ENCODE results near the gene IPO9.

- TF ChIP-seq, protein P1, sequence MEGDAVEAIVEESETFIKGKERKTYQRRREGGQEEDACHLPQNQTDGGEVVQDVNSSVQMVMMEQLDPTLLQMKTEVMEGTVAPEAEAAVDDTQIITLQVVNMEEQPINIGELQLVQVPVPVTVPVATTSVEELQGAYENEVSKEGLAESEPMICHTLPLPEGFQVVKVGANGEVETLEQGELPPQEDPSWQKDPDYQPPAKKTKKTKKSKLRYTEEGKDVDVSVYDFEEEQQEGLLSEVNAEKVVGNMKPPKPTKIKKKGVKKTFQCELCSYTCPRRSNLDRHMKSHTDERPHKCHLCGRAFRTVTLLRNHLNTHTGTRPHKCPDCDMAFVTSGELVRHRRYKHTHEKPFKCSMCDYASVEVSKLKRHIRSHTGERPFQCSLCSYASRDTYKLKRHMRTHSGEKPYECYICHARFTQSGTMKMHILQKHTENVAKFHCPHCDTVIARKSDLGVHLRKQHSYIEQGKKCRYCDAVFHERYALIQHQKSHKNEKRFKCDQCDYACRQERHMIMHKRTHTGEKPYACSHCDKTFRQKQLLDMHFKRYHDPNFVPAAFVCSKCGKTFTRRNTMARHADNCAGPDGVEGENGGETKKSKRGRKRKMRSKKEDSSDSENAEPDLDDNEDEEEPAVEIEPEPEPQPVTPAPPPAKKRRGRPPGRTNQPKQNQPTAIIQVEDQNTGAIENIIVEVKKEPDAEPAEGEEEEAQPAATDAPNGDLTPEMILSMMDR (IDR thresholded peaks at IDR 0.05), result no peak
- no peak for TF ChIP-seq POLR2A (IDR thresholded peaks at IDR 0.05)
Observed at GRCh38 chr1:201788296-201788695, 40.7 kb upstream of the IPO9 start.
